GM19452 (cell line): ENCODE results near the gene RASIP1.
"Not testable (repeated sequence)": the region's sequence is repeated elsewhere in the genome, so short reads cannot be mapped to it uniquely, and the experiment has no call there.

Experiments
- ATAC-seq: cut with Tn5 transposase; IDR thresholded peaks from one replicate; pipeline ENCODE4 v1.9.1; 2021; ENCODE audit not compliant: unreplicated experiment

RASIP1 gene

GRCh38 chr19:48740164-48740972, at the start of gene RASIP1:
RASIP1 (minus strand) TSS chr19:48740610; CDS start chr19:48740282, 328 bp downstream.
- ATAC-seq, result no peak

- not testable (repeated sequence) for ATAC-seq
Measured at GRCh38 chr19:48787331-48787730, 46.9 kb upstream of the RASIP1 start.

GRCh38 chr19:48786422-48786821, 46.0 kb upstream of the RASIP1 start:
- not testable (repeated sequence) for ATAC-seq

- no peak for ATAC-seq
Measured at GRCh38 chr19:48784527-48784926, 44.1 kb upstream of the RASIP1 start.

- no peak for ATAC-seq
Measured at GRCh38 chr19:48780631-48781391, 40.4 kb upstream of the RASIP1 start.

- no peak for ATAC-seq
Measured at GRCh38 chr19:48779636-48780035, 39.2 kb upstream of the RASIP1 start.

GRCh38 chr19:48777720-48778119, 37.3 kb upstream of the RASIP1 start:
- no peak for ATAC-seq

- ATAC-seq, result no peak
Measured at GRCh38 chr19:48777139-48777538, 36.7 kb upstream of the RASIP1 start.

GRCh38 chr19:48772503-48772953, 32.1 kb upstream of the RASIP1 start:
- no peak for ATAC-seq

GRCh38 chr19:48770734-48771472, 30.5 kb upstream of the RASIP1 start:
- no peak for ATAC-seq

GRCh38 chr19:48770266-48770665, 29.9 kb upstream of the RASIP1 start:
- ATAC-seq, result no peak

GRCh38 chr19:48768994-48769713, 28.7 kb upstream of the RASIP1 start:
- no peak for ATAC-seq

- not testable (repeated sequence) for ATAC-seq
Measured at GRCh38 chr19:48768171-48768753, 27.9 kb upstream of the RASIP1 start.

- not testable (repeated sequence) for ATAC-seq
Measured at GRCh38 chr19:48765816-48766215, 25.4 kb upstream of the RASIP1 start.

- ATAC-seq, result no peak
Measured at GRCh38 chr19:48760504-48761205, 20.2 kb upstream of the RASIP1 start.

GRCh38 chr19:48757741-48758144, 17.3 kb upstream of the RASIP1 start:
- no peak for ATAC-seq

- ATAC-seq, result no peak
Measured at GRCh38 chr19:48757089-48757675, 16.8 kb upstream of the RASIP1 start.

- no peak for ATAC-seq
Measured at GRCh38 chr19:48756686-48757085, 16.3 kb upstream of the RASIP1 start.

GRCh38 chr19:48756212-48756611, 15.8 kb upstream of the RASIP1 start:
- no peak for ATAC-seq
